ENCODE measurements around the gene CRNKL1.

The CRNKL1 gene

DNA sequence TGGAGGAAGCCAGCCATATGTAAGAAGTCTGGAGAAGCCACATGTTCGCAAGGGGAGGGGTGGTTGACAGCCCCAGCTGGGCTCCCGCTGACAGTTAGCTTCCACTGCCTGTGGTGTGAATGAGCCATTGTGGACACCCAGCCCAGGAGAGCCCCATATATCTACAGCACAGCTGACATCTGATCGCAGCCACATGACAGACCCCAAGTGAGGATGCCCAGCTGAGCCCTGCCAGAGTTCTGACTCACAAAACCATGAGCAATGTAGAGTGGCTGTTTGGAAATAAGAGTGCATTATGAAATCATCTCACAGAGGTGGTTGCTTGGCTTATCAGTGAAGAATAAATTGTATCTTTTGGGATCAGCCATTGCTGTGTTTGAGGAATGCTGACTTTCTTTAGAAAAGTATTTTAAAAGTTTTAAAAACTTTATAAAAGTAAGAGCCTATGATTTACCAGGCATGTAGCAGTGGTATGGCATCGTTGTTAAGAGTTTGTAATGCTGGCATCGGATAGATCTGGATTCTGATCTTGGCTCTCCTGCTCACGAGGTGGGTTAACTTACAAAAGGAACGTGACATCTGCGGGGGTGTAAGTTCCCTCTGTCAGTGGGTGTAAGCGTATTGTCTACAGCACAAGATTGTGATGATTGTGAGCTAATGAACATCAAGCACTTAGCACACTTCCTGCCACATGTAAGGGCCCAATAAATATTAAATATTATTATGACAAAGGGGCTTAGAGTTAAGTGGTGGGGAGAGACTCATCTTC is 24.2 kb upstream of the CRNKL1 start:
- no peak for TF ChIP-seq GATA2 (IDR thresholded peaks at IDR 0.05; ENCODE audit: low read depth, low read length)
- TF ChIP-seq GATA3 (IDR thresholded peaks at IDR 0.05; ENCODE audit: low read depth, low read length): no peak

DNA sequence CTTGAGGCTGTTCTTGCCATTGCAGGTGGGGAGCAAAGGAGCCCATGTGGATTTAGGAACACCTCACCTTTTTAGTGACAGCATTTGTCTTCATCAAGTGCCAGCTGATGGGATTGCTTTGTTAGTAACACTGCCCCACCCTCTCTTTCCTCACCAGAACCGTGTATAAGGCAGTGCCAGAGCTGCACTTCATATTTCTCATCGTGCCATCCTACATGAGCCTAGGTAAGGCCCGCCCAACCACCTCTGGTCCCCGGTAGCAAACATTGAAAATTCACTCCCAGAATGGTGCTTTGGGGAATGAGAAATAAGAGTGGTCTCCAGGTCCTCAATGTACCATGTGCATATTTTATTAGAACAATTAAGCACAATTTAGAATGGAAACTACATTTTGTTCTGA is 22.8 kb upstream of the CRNKL1 start:
- TF ChIP-seq GATA2 (IDR thresholded peaks at IDR 0.05; ENCODE audit: low read depth, low read length) (no peak), GATA3 (IDR thresholded peaks at IDR 0.05; ENCODE audit: low read depth, low read length) (no peak)

- no peak for TF ChIP-seq GATA3 (IDR thresholded peaks at IDR 0.05; ENCODE audit: low read depth, low read length)
Measured at GRCh38 chr20:20073801-20074371, 21.6 kb upstream of the CRNKL1 start.

- TF ChIP-seq GATA2 (IDR thresholded peaks at IDR 0.05; ENCODE audit: low read depth, low read length) (no peak), GATA3 (IDR thresholded peaks at IDR 0.05; ENCODE audit: low read depth, low read length) (no peak)
Measured at GRCh38 chr20:20070871-20071726, 18.8 kb upstream of the CRNKL1 start.

GRCh38 chr20:20065361-20065760 is 13.1 kb upstream of the CRNKL1 start:
- no peak for TF ChIP-seq GATA3 (IDR thresholded peaks at IDR 0.05; ENCODE audit: low read depth, low read length)
- no peak for TF ChIP-seq GATA2 (IDR thresholded peaks at IDR 0.05; ENCODE audit: low read depth, low read length)

DNA sequence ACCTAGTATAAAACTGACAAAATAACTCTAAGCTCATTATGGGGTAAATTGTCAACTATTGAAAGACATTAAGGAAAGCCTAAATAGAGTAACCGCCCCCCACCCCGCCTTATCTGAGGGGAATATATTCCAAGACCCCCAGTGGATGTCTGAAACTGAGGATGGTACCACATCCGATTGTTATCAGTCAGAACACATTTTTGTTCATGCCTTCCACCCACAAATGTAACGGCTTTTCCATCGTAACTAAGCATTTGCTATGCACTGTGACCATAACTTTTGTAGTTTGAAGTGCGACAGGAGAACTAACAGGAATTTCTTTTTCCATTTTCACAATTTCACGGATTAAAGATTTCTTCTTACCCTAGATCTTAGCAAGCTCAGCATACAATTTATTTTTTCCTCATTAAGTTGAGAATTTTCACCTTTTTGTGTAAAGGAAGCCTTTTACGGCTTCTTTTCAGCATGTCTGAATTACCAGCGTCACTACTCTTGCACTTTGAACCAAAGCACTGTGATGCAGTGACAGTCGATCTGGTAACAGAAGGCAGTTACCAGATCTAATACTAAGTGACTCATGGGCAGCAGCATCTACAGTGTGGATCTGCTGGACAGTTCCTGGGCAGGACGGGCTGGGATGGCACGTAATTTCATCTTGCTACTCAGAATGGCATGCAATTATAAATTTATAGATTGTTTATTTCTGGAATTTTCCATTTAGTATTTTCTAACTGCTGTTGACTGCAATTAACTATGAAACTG is 11.9 kb upstream of the CRNKL1 start:
- TF ChIP-seq GATA2 (IDR thresholded peaks at IDR 0.05; ENCODE audit: low read depth, low read length): no peak
- no peak for TF ChIP-seq GATA3 (IDR thresholded peaks at IDR 0.05; ENCODE audit: low read depth, low read length)

- TF ChIP-seq GATA2 (IDR thresholded peaks at IDR 0.05; ENCODE audit: low read depth, low read length): no peak
- TF ChIP-seq GATA3 (IDR thresholded peaks at IDR 0.05; ENCODE audit: low read depth, low read length): no peak
Measured at GRCh38 chr20:20060234-20060998, 8.2 kb upstream of the CRNKL1 start.

DNA sequence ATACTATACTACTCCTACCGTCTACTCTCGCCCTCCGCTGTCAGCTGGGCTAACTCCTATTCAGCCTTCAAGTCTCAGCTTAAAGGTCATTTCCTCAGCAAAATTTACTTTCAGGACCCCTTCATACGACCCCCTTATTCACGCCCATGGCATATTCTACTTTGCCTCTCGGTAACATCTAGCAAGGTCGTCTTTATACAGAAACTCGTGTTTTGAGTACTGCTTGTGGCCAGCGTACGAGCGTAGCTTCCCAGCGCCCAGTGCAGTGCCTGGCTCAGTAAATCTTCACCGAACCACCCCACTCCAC is 546 bp downstream of the CRNKL1 start:
- TF ChIP-seq GATA3 (IDR thresholded peaks at IDR 0.05; ENCODE audit: low read depth, low read length) (no peak), GATA2 (IDR thresholded peaks at IDR 0.05; ENCODE audit: low read depth, low read length) (no peak)

DNA sequence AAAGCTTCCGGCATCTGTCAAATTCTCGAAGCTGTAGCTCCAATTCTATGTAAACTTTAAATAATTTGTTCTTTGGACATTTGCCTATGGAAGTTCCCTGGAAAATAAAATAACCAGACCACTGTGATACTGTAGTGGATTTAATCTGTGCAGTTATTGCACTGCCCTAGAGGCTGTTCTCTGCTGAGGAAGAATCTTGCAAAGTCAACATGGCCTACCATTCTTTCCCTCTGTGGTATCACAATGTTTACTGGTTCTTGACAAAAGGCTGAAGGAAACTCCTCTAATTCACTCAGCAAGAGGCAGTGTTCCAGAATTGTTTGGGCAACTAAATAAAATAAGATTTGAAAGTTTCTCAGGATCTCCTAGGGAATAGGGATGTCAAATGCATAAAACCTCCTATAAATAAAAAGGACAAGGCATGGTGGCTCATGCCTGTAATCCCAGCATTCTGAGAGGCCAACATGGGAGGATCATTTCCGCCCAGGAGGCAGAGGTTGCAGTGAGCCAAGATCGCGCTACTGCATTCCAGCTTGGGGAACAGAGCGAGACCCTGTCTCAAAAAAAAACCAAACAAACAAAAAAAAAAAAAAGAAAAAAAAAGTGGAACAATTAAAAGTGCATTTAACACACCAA is 12.4 kb downstream of the CRNKL1 start:
- no peak for TF ChIP-seq GATA2 (IDR thresholded peaks at IDR 0.05; ENCODE audit: low read depth, low read length)
- no peak for TF ChIP-seq GATA3 (IDR thresholded peaks at IDR 0.05; ENCODE audit: low read depth, low read length)

DNA sequence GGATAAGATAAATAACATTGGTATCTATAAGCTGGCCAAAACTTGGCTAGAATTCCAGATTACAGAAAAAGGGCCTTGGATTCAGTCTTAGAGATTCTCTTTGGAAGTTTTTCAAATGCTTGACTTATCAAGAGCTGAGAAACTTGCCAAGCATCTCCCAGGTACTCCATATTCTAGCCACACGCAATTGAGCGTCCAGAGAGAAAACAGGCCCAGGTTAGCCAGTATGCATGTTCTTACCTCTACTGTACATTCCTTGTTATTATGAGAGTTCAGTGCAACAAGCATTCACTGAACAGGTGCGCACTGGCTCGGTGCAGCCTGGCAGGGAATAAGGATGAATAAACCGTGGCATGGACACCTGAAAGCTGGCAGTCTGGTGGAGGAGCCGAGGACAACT is 13.7 kb downstream of the CRNKL1 start:
- TF ChIP-seq GATA2 (IDR thresholded peaks at IDR 0.05; ENCODE audit: low read depth, low read length) (no peak), GATA3 (IDR thresholded peaks at IDR 0.05; ENCODE audit: low read depth, low read length) (no peak)

- TF ChIP-seq GATA3 (IDR thresholded peaks at IDR 0.05; ENCODE audit: low read depth, low read length) (no peak), GATA2 (IDR thresholded peaks at IDR 0.05; ENCODE audit: low read depth, low read length) (no peak)
Measured at GRCh38 chr20:20037960-20038359, 14.3 kb downstream of the CRNKL1 start.

- no peak for TF ChIP-seq GATA3 (IDR thresholded peaks at IDR 0.05; ENCODE audit: low read depth, low read length)
- TF ChIP-seq GATA2 (IDR thresholded peaks at IDR 0.05; ENCODE audit: low read depth, low read length): no peak
Measured at GRCh38 chr20:20036756-20037155, 15.5 kb downstream of the CRNKL1 start.

DNA sequence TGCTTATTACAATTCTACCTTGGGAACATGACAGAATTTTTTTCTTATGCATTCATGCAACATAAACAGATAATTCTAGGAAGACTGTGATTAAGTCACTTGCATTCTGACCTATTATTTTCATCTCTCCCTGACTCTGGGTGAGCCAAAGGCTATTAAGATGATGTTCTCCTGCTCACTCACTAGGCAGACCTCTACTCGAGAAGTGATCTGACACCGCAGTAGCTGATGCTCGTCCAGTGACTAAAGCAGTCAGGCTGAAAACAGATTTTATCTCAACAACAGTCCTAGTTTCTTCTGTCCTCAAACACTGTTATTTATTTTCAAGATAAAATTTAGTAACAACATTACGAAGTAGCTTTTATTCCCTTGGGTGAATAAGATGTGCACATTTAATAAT is 17.8 kb downstream of the CRNKL1 start:
- TF ChIP-seq GATA2 (IDR thresholded peaks at IDR 0.05; ENCODE audit: low read depth, low read length): peak; percentile 65
- TF ChIP-seq GATA3 (IDR thresholded peaks at IDR 0.05; ENCODE audit: low read depth, low read length): no peak
